Keratinocyte (primary cell): ENCODE data around the gene RAD51AP2. TPM values are rescaled to one million over a fixed set of nuclear protein-coding genes. Genes with fewer than 3 reads are reported as not detected.
A peak's percentile ranks its signal among the peaks of the same experiment; 100 is the strongest.

Source experiments
- DNase-seq: peaks from one replicate; pipeline ENCODE4 v3.0.0-alpha.2; 2011; ENCODE audit warnings: low read depth, missing footprints, low spot score
- FAIRE-seq: peaks from 2 replicates; lab custom pipeline; 2011; peaks lifted over from hg19 to GRCh38; lab: Jason Lieb, UNC
- H2AFZ ChIP-seq: 2 replicates; pipeline ENCODE4 v1.6.0; 2012; ENCODE audit warnings: low read length, control low read depth, inconsistent platforms; ENCODE audit not compliant: control insufficient read depth
- H3K27ac ChIP-seq: 2 replicates; pipeline ENCODE4 v1.5.1; 2011; ENCODE audit warnings: low read length; ENCODE audit not compliant: control insufficient read depth, insufficient read depth
- H3K27me3 ChIP-seq: 3 replicates; pipeline ENCODE4 v1.6.0; 2011; ENCODE audit warnings: low read length; ENCODE audit not compliant: control insufficient read depth, insufficient read depth; ENCODE audit errors: extremely low read depth
- H3K36me3 ChIP-seq, 2 experiments: 2 replicates in 1 of 2; 3 replicates in 1 of 2; pipeline ENCODE4 v1.5.1; 2011; ENCODE audit warnings: low read length in 2 of 2, mild to moderate bottlenecking in 1 of 2; ENCODE audit not compliant: control insufficient read depth in 2 of 2, insufficient read depth in 2 of 2; ENCODE audit errors: extremely low read depth in 1 of 2
- H3K4me1 ChIP-seq: 3 replicates; pipeline ENCODE4 v1.5.1; 2011; ENCODE audit warnings: low read length; ENCODE audit not compliant: control insufficient read depth, insufficient read depth; ENCODE audit errors: extremely low read depth
- H3K4me2 ChIP-seq: 3 replicates; pipeline ENCODE4 v1.6.0; 2011; ENCODE audit warnings: low read depth, low read length; ENCODE audit not compliant: control insufficient read depth, insufficient read depth; ENCODE audit errors: extremely low read depth
- H3K4me3 ChIP-seq, 3 experiments: fragments of 200-600 bp in 1 of 3; sonication (generic) in 1 of 3; 2 replicates in 2 of 3; 3 replicates in 1 of 3; pipeline ENCODE4 v1.5.1; 2011 to 2016; ENCODE audit warnings: low read length in 3 of 3, mild to moderate bottlenecking in 3 of 3, control low read depth in 2 of 3, inconsistent platforms in 1 of 3, low read depth in 1 of 3, mixed read lengths in 1 of 3, mixed run types in 1 of 3, moderate library complexity in 1 of 3; ENCODE audit not compliant: control insufficient read depth in 2 of 3, insufficient read depth in 2 of 3; ENCODE audit errors: extremely low read depth in 1 of 3
- H3K79me2 ChIP-seq: 2 replicates; pipeline ENCODE4 v1.6.0; 2012; ENCODE audit warnings: low read length; ENCODE audit not compliant: control insufficient read depth, insufficient read depth
- H3K9ac ChIP-seq: 3 replicates; pipeline ENCODE4 v1.6.0; 2011; ENCODE audit warnings: low read length; ENCODE audit not compliant: control insufficient read depth, insufficient read depth; ENCODE audit errors: extremely low read depth
- H3K9me1 ChIP-seq: 3 replicates; pipeline ENCODE4 v1.6.0; 2011; ENCODE audit warnings: low read length; ENCODE audit not compliant: control insufficient read depth, insufficient read depth; ENCODE audit errors: extremely low read depth
- H3K9me3 ChIP-seq: 2 replicates; pipeline ENCODE4 v1.5.1; 2012; ENCODE audit warnings: low read depth, low read length; ENCODE audit not compliant: control insufficient read depth
- H4K20me1 ChIP-seq: 3 replicates; pipeline ENCODE4 v1.6.0; 2011; ENCODE audit warnings: low read length; ENCODE audit not compliant: control insufficient read depth, insufficient read depth; ENCODE audit errors: extremely low read depth
- CTCF ChIP-seq, 3 experiments: IDR thresholded peaks in 1 of 3; conservative IDR thresholded peaks in 1 of 3; optimal IDR thresholded peaks in 1 of 3; 2 replicates in 2 of 3; 3 replicates in 1 of 3; pipeline versions ENCODE3 to v1.5.1; 2011; ENCODE audit warnings: low read length in 3 of 3, mild to moderate bottlenecking in 3 of 3, moderate library complexity in 2 of 3, control low read depth in 1 of 3, inconsistent platforms in 1 of 3; ENCODE audit not compliant: insufficient read depth in 2 of 3; ENCODE audit errors: extremely low read depth in 1 of 3
- EZH2 ChIP-seq: IDR thresholded peaks from one replicate; pipeline ENCODE4 v1.6.1; 2012; ENCODE audit warnings: inconsistent platforms, mild to moderate bottlenecking, low read length, moderate library complexity
- dilution Hi-C: fragments of 300-500 bp; cut with MboI; formaldehyde crosslinking; loops from one replicate; pipeline ENCODE4 v1.7.0; 2020; ENCODE audit warnings: low sequenced_read_pairs; ENCODE audit not compliant: extremely low pct_ligation_motif_present
- polyA plus RNA-seq, 5 experiments: library from polyadenylated mRNA; depleted of rRNA in 3 of 5; stranded (reverse) in 3 of 5; stranded (forward) in 1 of 5; unstranded in 1 of 5; fragments of >200 nt; gene quantifications; 1 replicate in 1 of 5; 2 replicates in 3 of 5; 3 replicates in 1 of 5; pipeline versions ENCODE4 v1.2.1 to v1.2.3, GENCODE V29; 2011 to 2012; ENCODE audit warnings: missing spikeins in 2 of 5, low read depth in 1 of 5, low replicate concordance in 1 of 5

Gene RAD51AP2
- polyA plus RNA-seq, 1 donor (not counting 4 experiments of a cell fraction or from before 2014, with no cell fraction given), result 0.12 TPM

- Histone ChIP-seq H3K4me3 (peak within 1 kb of the TSS; percentile 54 to 90 (median 70)), H3K9me3 (no peaks in the 10 kb centered on the region), H3K27ac (peak within 1 kb of the TSS; percentile 94), H3K9ac (peak within 1 kb of the TSS; percentile 90), H2AFZ (peak within 1 kb of the TSS; percentile 80), H3K36me3 (no peaks in the 10 kb centered on the region), H3K4me1 (peaks cover 49% of the 10 kb centered on the region), H3K9me1 (peaks cover 2% of the 10 kb centered on the region), H3K79me2 (peaks cover 11% of the 10 kb centered on the region), H4K20me1 (no peaks in the 10 kb centered on the region), H3K4me2 (peak within 1 kb of the TSS; percentile 94), H3K27me3 (no peaks in the 10 kb centered on the region)
- DNase-seq (peak; percentile 76), FAIRE-seq (peak; percentile 58)
- dilution Hi-C loops, result no loop called here
- no peak for TF ChIP-seq EZH2
- no peak for TF ChIP-seq CTCF (optimal IDR thresholded peaks at IDR 0.05 in 1 of 3, IDR thresholded peaks at IDR 0.05 in 1 of 3, conservative IDR thresholded peaks at IDR 0.05 in 1 of 3; ENCODE audit: extremely low read depth in 1 of 3, insufficient read depth in 2 of 3, low read length in 3 of 3)
These were observed 22.0 kb upstream of the RAD51AP2 start, which contains the start of gene VSNL1 for GRCh38 chr2:17540093-17540812. Gene VSNL1 (plus strand): TSS chr2:17540696. CDS start chr2:17592075, 51,379 bp downstream.

- Histone ChIP-seq H3K9ac (peak overlapping the region; percentile 90), H3K27me3 (no peaks in the 10 kb centered on the region), H3K4me3 (peak overlapping the region; percentile 54 to 90 (median 70)), H3K36me3 (no peaks in the 10 kb centered on the region), H4K20me1 (no peaks in the 10 kb centered on the region), H3K9me1 (peaks cover 2% of the 10 kb centered on the region), H3K79me2 (peaks cover 11% of the 10 kb centered on the region), H3K27ac (peak overlapping the region; percentile 94), H3K9me3 (no peaks in the 10 kb centered on the region), H2AFZ (peak overlapping the region; percentile 80), H3K4me1 (peaks cover 48% of the 10 kb centered on the region), H3K4me2 (peak overlapping the region; percentile 94)
- FAIRE-seq (peak; percentile 80), DNase-seq (no peak)
- dilution Hi-C loops, result no loop called here
- TF ChIP-seq CTCF (optimal IDR thresholded peaks at IDR 0.05 in 1 of 3, IDR thresholded peaks at IDR 0.05 in 1 of 3, conservative IDR thresholded peaks at IDR 0.05 in 1 of 3; ENCODE audit: extremely low read depth in 1 of 3, insufficient read depth in 2 of 3, low read length in 3 of 3), result no peak
- TF ChIP-seq EZH2, result no peak
These were observed 21.4 kb upstream of the RAD51AP2 start for GRCh38 chr2:17539611-17540092.
